ENCODE data around the gene HMGCR.

DNA sequence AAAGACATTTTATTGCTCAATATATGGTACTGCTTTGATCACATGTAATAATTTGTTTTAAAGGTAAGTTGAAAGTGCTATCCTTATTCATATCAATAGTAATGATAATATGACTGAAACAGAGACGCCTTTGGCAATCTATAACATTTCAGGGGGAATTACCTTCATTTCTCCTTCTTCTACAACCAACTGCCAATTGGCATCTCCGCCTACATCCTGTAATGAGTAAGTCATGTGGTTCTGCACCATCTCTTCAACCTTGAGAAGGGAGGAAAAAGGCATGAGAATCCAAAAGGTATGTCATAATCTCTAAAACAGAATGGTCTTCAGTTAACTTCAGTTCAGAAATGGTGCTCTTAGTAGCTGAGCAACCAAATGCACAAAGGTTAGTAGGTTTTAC is 52.4 kb downstream of the HMGCR start:
- no peak for TF ChIP-seq CTCF (IDR thresholded peaks at IDR 0.05)
- no peak for TF ChIP-seq POLR2A (IDR thresholded peaks at IDR 0.05)
- no peak for TF ChIP-seq EP300 (IDR thresholded peaks at IDR 0.05)
